ENCODE results near the gene PTPN11. TPM values are rescaled to one million over a fixed set of nuclear protein-coding genes. Genes with fewer than 3 reads are reported as not detected.

PTPN11 gene
- total and polyA plus RNA-seq, 2 of the 8 experiments (the other 6 are each of a cell fraction or from before 2014, with no cell fraction given), result 28.3 to 133 TPM

- Histone ChIP-seq H2AFZ (ENCODE audit: low read length) (no peak overlapping the region), H3K79me1 (ENCODE audit: low read depth, low read length) (no peaks in the 10 kb centered on the region; the same call in 1 of the 2 replicates), H3K18ac (ENCODE audit: extremely low read depth, low read length) (no peak overlapping the region), H2AK5ac (ENCODE audit: low read depth, low read length) (no peak overlapping the region), H3K4me3 (ENCODE audit: extremely low read depth in 1 of 4, insufficient read depth in 2 of 4, low read depth in 3 of 4, low read length in 4 of 4) (no peak overlapping the region), H2BK12ac (ENCODE audit: low read depth, low read length) (no peak overlapping the region), H3K4me2 (ENCODE audit: insufficient read depth in 1 of 2, low read depth in 2 of 2, low read length in 2 of 2) (no peak overlapping the region), H3K14ac (ENCODE audit: insufficient read length) (no peak overlapping the region), H4K5ac (ENCODE audit: insufficient read length, low read depth, low read length) (no peak overlapping the region), H3K79me2 (ENCODE audit: control insufficient read depth in 1 of 2, insufficient read depth in 2 of 2, low read length in 2 of 2) (no peaks in the 10 kb centered on the region), H3K56ac (replicated peaks; ENCODE audit: insufficient read length, low read depth, low read length) (no peak overlapping the region), H2BK120ac (replicated peaks; ENCODE audit: low read depth, low read length) (no peak overlapping the region), H3K9ac (replicated peaks in 1 of 4; ENCODE audit: extremely low read depth in 1 of 4, low read depth in 3 of 4, low read length in 3 of 4) (no peak overlapping the region), H3K23ac (ENCODE audit: insufficient read length) (no peak overlapping the region), H3K4me1 (replicated peaks in 1 of 4; ENCODE audit: control insufficient read depth in 3 of 4, insufficient read depth in 4 of 4, low read length in 3 of 4) (no peaks in the 10 kb centered on the region), H4K91ac (replicated peaks; ENCODE audit: insufficient read length, low read length) (no peak overlapping the region), H4K8ac (ENCODE audit: extremely low read depth, insufficient read depth, low read length) (no peak overlapping the region), H2BK15ac (ENCODE audit: low read length) (no peak overlapping the region), H3K4ac (replicated peaks; ENCODE audit: insufficient read length, low read depth, low read length) (no peak overlapping the region), H3K9me3 (ENCODE audit: insufficient read depth in 2 of 2, low read depth in 1 of 2, low read length in 1 of 2) (no peaks in the 10 kb centered on the region), H2BK20ac (ENCODE audit: low read length) (no peak overlapping the region), H3K36me3 (ENCODE audit: control insufficient read depth in 2 of 4, insufficient read depth in 4 of 4, low read length in 3 of 4) (peaks cover 4 to 53% (median 28%) of the 10 kb centered on the region in 4 experiments; a peak in 7 of 8 replicates), H2BK5ac (ENCODE audit: low read depth, low read length) (no peak overlapping the region), H3K27me3 (replicated peaks in 1 of 4; ENCODE audit: control insufficient read depth in 3 of 4, extremely low read depth in 1 of 4, insufficient read depth in 3 of 4, low read length in 3 of 4) (no peaks in the 10 kb centered on the region), H3K27ac (ENCODE audit: low read depth, low read length) (no peak overlapping the region), H4K20me1 (replicated peaks in 1 of 2; ENCODE audit: control insufficient read depth in 1 of 2, insufficient read depth in 2 of 2, low read length in 2 of 2) (peaks cover 0 to 2% of the 10 kb centered on the region in 2 experiments), H3K23me2 (ENCODE audit: low read depth, low read length) (no peaks in the 10 kb centered on the region)
- CTCF ChIA-PET (ENCODE audit: partially characterized antibody), result interaction anchor here (0.6 to 1.2 kb wide), 4 partner anchors 23 to 255 kb away, joined by 3 read pairs; no protein-coding TSS in a partner anchor
- TF ChIP-seq MAFK (IDR thresholded peaks at IDR 0.05; ENCODE audit: low read depth, low read length), result no peak
- TF ChIP-seq RNF2 (IDR thresholded peaks at IDR 0.05; ENCODE audit: borderline replicate concordance, low read depth, low read length, missing control alignments, poor library complexity, severe bottlenecking), result no peak
- no peak for TF ChIP-seq POLR2A (IDR thresholded peaks at IDR 0.05; ENCODE audit: control extremely low read depth in 1 of 2, low read depth in 2 of 2, low read length in 2 of 2)
- peak; percentile 29 to 43; a peak in 3 of 4 replicates for TF ChIP-seq RAD21 (IDR thresholded peaks at IDR 0.05 in 1 of 2, conservative IDR thresholded peaks at IDR 0.05 in 1 of 2; ENCODE audit: low read depth in 2 of 2, low read length in 2 of 2)
- no peak for TF ChIP-seq FOSL1 (IDR thresholded peaks at IDR 0.05; ENCODE audit: insufficient read depth, low read depth, low read length)
- FAIRE-seq, result no peak
- 82% methylated on average over 4 of the region's 4 CpGs; no CpG with 5 or more reads in 1 of the 2 experiments for WGBS, 2 experiments (ENCODE audit: extremely low coverage in 1 of 2, insufficient coverage in 1 of 2, insufficient read length in 1 of 2, insufficient replicate concordance in 2 of 2, low coverage in 1 of 2, low lambda C conversion rate in 2 of 2, missing lambda C conversion rate in 1 of 2)
- POLR2A ChIA-PET (ENCODE audit: partially characterized antibody), result interaction anchor here (0.6 kb wide), 1 partner anchor 9 kb away, joined by 4 read pairs; no protein-coding TSS in a partner anchor
- DNase-seq (ENCODE audit: low read depth in 1 of 2, low spot score in 2 of 2), result no peak
Observed at GRCh38 chr12:112450725-112451124, 32.0 kb downstream of the PTPN11 start.
